H9 (cell line): ENCODE data around the gene GPC4. TPM values are rescaled to one million over a fixed set of nuclear protein-coding genes. Genes with fewer than 3 reads are reported as not detected.

Experiments used
- DNase-seq: peaks from one replicate; pipeline ENCODE4 v3.0.0-alpha.2; 2017
- H2AFZ ChIP-seq: one replicate; pipeline ENCODE4 v1.6.1; 2013; ENCODE audit warnings: mild to moderate bottlenecking, low read length, control low read depth, moderate library complexity
- H2AK5ac ChIP-seq: 2 replicates; pipeline ENCODE4 v1.6.1; 2013; ENCODE audit warnings: low read length, control low read depth, mixed read lengths; ENCODE audit not compliant: insufficient read length
- H2BK120ac ChIP-seq: one replicate; pipeline ENCODE4 v1.6.1; 2013; ENCODE audit warnings: low read depth, mild to moderate bottlenecking, low read length, control low read depth, inconsistent platforms; ENCODE audit not compliant: poor library complexity, severe bottlenecking
- H2BK12ac ChIP-seq: 2 replicates; pipeline ENCODE4 v1.6.1; 2013; ENCODE audit warnings: low read length, control low read depth, mixed read lengths, low read depth; ENCODE audit not compliant: insufficient read length
- H2BK15ac ChIP-seq: 2 replicates; pipeline ENCODE4 v1.6.1; 2013; ENCODE audit warnings: low read depth, low read length, control low read depth
- H2BK20ac ChIP-seq: one replicate; pipeline ENCODE4 v1.6.1; 2013; ENCODE audit warnings: low read depth, mild to moderate bottlenecking, low read length, control low read depth, inconsistent platforms; ENCODE audit not compliant: poor library complexity, severe bottlenecking
- H2BK5ac ChIP-seq: 2 replicates; pipeline ENCODE4 v1.6.1; 2013; ENCODE audit warnings: low read length, control low read depth, mixed read lengths; ENCODE audit not compliant: insufficient read length
- H3K14ac ChIP-seq: 2 replicates; pipeline ENCODE4 v1.6.1; 2013; ENCODE audit warnings: low read length, control low read depth; ENCODE audit not compliant: insufficient read depth
- H3K18ac ChIP-seq: 2 replicates; pipeline ENCODE4 v1.6.1; 2013; ENCODE audit warnings: low read depth, mild to moderate bottlenecking, mixed read lengths, low read length, control low read depth; ENCODE audit not compliant: insufficient read length
- H3K23ac ChIP-seq: 2 replicates; pipeline ENCODE4 v1.6.1; 2013; ENCODE audit warnings: low read length, control low read depth, mixed read lengths, low read depth; ENCODE audit not compliant: insufficient read length
- H3K23me2 ChIP-seq: 2 replicates; pipeline ENCODE4 v1.6.1; 2013; ENCODE audit warnings: low read depth, mild to moderate bottlenecking, mixed read lengths, low read length, control low read depth; ENCODE audit not compliant: insufficient read length, poor library complexity, severe bottlenecking
- H3K27ac ChIP-seq: 2 replicates; pipeline ENCODE4 v1.5.1; 2013; ENCODE audit warnings: low read length, control low read depth, mixed read lengths, low read depth; ENCODE audit not compliant: insufficient read length
- H3K27me3 ChIP-seq: 2 replicates; pipeline ENCODE4 v1.6.1; 2013; ENCODE audit warnings: low read length, control low read depth, inconsistent platforms; ENCODE audit not compliant: insufficient read depth
- H3K4ac ChIP-seq: 2 replicates; pipeline ENCODE4 v1.6.1; 2013; ENCODE audit warnings: low read depth, mild to moderate bottlenecking, control low read depth, inconsistent platforms, low read length, moderate library complexity
- H3K4me1 ChIP-seq: 2 replicates; pipeline ENCODE4 v1.6.1; 2013; ENCODE audit warnings: low read length, control low read depth, inconsistent platforms; ENCODE audit not compliant: insufficient read depth
- H3K4me2 ChIP-seq: 2 replicates; pipeline ENCODE4 v1.6.1; 2013; ENCODE audit warnings: low read length, control low read depth, mixed read lengths; ENCODE audit not compliant: insufficient read length, insufficient read depth
- H3K56ac ChIP-seq: 2 replicates; pipeline ENCODE4 v1.6.1; 2013; ENCODE audit warnings: low read depth, mild to moderate bottlenecking, mixed read lengths, low read length, control low read depth; ENCODE audit not compliant: insufficient read length
- H3K79me1 ChIP-seq: 2 replicates; pipeline ENCODE4 v1.6.1; 2013; ENCODE audit warnings: low read depth, mild to moderate bottlenecking, moderate library complexity, low read length, control low read depth, inconsistent platforms; ENCODE audit not compliant: insufficient read depth, poor library complexity, severe bottlenecking
- H3K79me2 ChIP-seq: 2 replicates; pipeline ENCODE4 v1.6.1; 2013; ENCODE audit warnings: low read length, control low read depth, inconsistent platforms; ENCODE audit not compliant: insufficient read depth
- H3K9ac ChIP-seq: 2 replicates; pipeline ENCODE4 v1.6.1; 2013; ENCODE audit warnings: low read length, control low read depth, mixed read lengths; ENCODE audit not compliant: insufficient read length; ENCODE audit errors: extremely low read depth
- H3K9me3 ChIP-seq: one replicate; pipeline ENCODE4 v1.6.1; 2013; ENCODE audit warnings: low read depth, low read length, inconsistent platforms; ENCODE audit not compliant: control insufficient read depth
- H3T11ph ChIP-seq: one replicate; pipeline ENCODE4 v1.6.1; 2013; ENCODE audit warnings: mild to moderate bottlenecking, low read length, control low read depth, inconsistent platforms
- H4K20me1 ChIP-seq: one replicate; pipeline ENCODE4 v1.6.1; 2013; ENCODE audit not compliant: control insufficient read depth, insufficient read length, insufficient read depth
- H4K5ac ChIP-seq: 2 replicates; pipeline ENCODE4 v1.6.1; 2013; ENCODE audit warnings: low read depth, mild to moderate bottlenecking, mixed read lengths, low read length, control low read depth; ENCODE audit not compliant: insufficient read length
- H4K8ac ChIP-seq: replicated peaks from 2 replicates; pipeline ENCODE4 v1.6.1; 2013; ENCODE audit warnings: low read length, control low read depth, mixed read lengths, low read depth; ENCODE audit not compliant: insufficient read length
- H4K91ac ChIP-seq: 2 replicates; pipeline ENCODE4 v1.6.1; 2013; ENCODE audit warnings: low read depth, mild to moderate bottlenecking, moderate library complexity, mixed read lengths, low read length, control low read depth; ENCODE audit not compliant: insufficient read length
- H3K27ac Mint-ChIP-seq, 3 experiments: 2 replicates in 2 of 3; 3 replicates in 1 of 3; pipeline ENCODE4 v1.8.0; 2020 to 2021; ENCODE audit warnings: mixed read lengths in 3 of 3, mild to moderate bottlenecking in 1 of 3, moderate library complexity in 1 of 3
- H3K27me3 Mint-ChIP-seq: 2 replicates; pipeline ENCODE4 v1.8.0; 2021; ENCODE audit warnings: low read depth, mild to moderate bottlenecking, moderate library complexity, mixed read lengths
- H3K36me3 Mint-ChIP-seq, 3 experiments: 2 replicates in 2 of 3; 3 replicates in 1 of 3; pipeline ENCODE4 v1.8.0; 2020 to 2021; ENCODE audit warnings: low read depth in 3 of 3, mixed read lengths in 3 of 3; ENCODE audit not compliant: insufficient read depth in 1 of 3
- H3K4me1 Mint-ChIP-seq, 2 experiments: 2 replicates each; pipeline ENCODE4 v1.8.0; 2020; ENCODE audit warnings: mixed read lengths in 2 of 2
- H3K4me3 Mint-ChIP-seq, 2 experiments: 2 replicates in 1 of 2; 3 replicates in 1 of 2; pipeline ENCODE4 v1.8.0; 2020 to 2021; ENCODE audit warnings: mild to moderate bottlenecking in 2 of 2, mixed read lengths in 2 of 2, moderate library complexity in 1 of 2
- H3K9me3 Mint-ChIP-seq, 2 experiments: 2 replicates in 1 of 2; 3 replicates in 1 of 2; pipeline ENCODE4 v1.8.0; 2020; ENCODE audit warnings: mild to moderate bottlenecking in 2 of 2, mixed read lengths in 2 of 2, moderate library complexity in 1 of 2
- WGBS: extraction: QIAGEN DNeasy Blood & Tissue Kit; methylation state at CpG from one replicate; pipeline ENCODE4 v1.1.7; 2013; ENCODE audit warnings: missing lambda C conversion rate, low lambda C conversion rate, mixed read lengths; ENCODE audit not compliant: insufficient read length; ENCODE audit errors: extremely low coverage; 5-methylcytosine and 5-hydroxymethylcytosine counted together
- total RNA-seq: library from RNA; stranded (reverse); gene quantifications from 2 replicates; pipeline ENCODE4 v1.2.1, GENCODE V29; 2021
- TF ChIP-seq, protein P1 (sequence below): fragments of 200-600 bp; sonication (generic); conservative IDR thresholded peaks from 3 replicates; pipeline ENCODE4 v1.8.0; 2021; ENCODE audit warnings: antibody characterized with exemption, mild to moderate bottlenecking

The GPC4 gene
- total RNA-seq, 1 experiment from 2014 or later: 416 TPM

- Histone ChIP-seq H3K79me2 (peaks cover 19% of the 10 kb centered on the region; the same call in 1 of the 2 replicates), H2BK120ac (no peak overlapping the region), H3K23ac (no peak overlapping the region), H4K20me1 (peaks cover 3% of the 10 kb centered on the region), H3T11ph (no peak overlapping the region), H3K4me2 (no peak overlapping the region), H2BK20ac (no peak overlapping the region), H4K5ac (no peak overlapping the region), H3K27me3 (no peaks in the 10 kb centered on the region), H2BK12ac (no peak overlapping the region), H3K4me1 (no peaks in the 10 kb centered on the region; the same call in 1 of the 2 replicates), H2BK15ac (no peak overlapping the region), H2AFZ (no peak overlapping the region), H3K14ac (no peak overlapping the region), H3K9ac (no peak overlapping the region), H2AK5ac (no peak overlapping the region), H4K8ac (no peak overlapping the region), H3K9me3 (no peaks in the 10 kb centered on the region), H3K4ac (no peak overlapping the region), H2BK5ac (no peak overlapping the region), H3K27ac (no peak overlapping the region), H3K23me2 (no peaks in the 10 kb centered on the region), H4K91ac (no peak overlapping the region), H3K79me1 (peaks cover 2% of the 10 kb centered on the region), H3K18ac (no peak overlapping the region), H3K56ac (no peak overlapping the region)
- WGBS: no CpG with 5 or more reads among the region's 2 CpGs
- H3K4me3 Mint-ChIP-seq: no peak overlapping the region
- H3K27me3 Mint-ChIP-seq: no peaks in the 10 kb centered on the region; the same call in 1 of the 2 replicates
- TF ChIP-seq, protein P1, sequence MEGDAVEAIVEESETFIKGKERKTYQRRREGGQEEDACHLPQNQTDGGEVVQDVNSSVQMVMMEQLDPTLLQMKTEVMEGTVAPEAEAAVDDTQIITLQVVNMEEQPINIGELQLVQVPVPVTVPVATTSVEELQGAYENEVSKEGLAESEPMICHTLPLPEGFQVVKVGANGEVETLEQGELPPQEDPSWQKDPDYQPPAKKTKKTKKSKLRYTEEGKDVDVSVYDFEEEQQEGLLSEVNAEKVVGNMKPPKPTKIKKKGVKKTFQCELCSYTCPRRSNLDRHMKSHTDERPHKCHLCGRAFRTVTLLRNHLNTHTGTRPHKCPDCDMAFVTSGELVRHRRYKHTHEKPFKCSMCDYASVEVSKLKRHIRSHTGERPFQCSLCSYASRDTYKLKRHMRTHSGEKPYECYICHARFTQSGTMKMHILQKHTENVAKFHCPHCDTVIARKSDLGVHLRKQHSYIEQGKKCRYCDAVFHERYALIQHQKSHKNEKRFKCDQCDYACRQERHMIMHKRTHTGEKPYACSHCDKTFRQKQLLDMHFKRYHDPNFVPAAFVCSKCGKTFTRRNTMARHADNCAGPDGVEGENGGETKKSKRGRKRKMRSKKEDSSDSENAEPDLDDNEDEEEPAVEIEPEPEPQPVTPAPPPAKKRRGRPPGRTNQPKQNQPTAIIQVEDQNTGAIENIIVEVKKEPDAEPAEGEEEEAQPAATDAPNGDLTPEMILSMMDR: peak; percentile 76
- H3K4me1 Mint-ChIP-seq: peaks cover 56 to 68% of the 10 kb centered on the region in 2 experiments
- peak overlapping the region in 1 of 3 experiments; percentile 13; a peak in 1 of 7 replicates for H3K27ac Mint-ChIP-seq
- H3K36me3 Mint-ChIP-seq: peaks cover 34 to 82% (median 77%) of the 10 kb centered on the region in 3 experiments; a peak in 6 of 7 replicates
- no peak for DNase-seq
- no peaks in the 10 kb centered on the region for H3K9me3 Mint-ChIP-seq
Observed at GRCh38 chrX:133335027-133335426, 80.3 kb downstream of the GPC4 start.
